Activated CD8-positive, alpha-beta T cell treated with anti-CD3 and anti-CD28 coated beads for 36 hours (primary cell): ENCODE data around the gene PDIA5. TPM values are rescaled to one million over a fixed set of nuclear protein-coding genes. Genes with fewer than 3 reads are reported as not detected.
"Not testable (repeated sequence)": the region's sequence is repeated elsewhere in the genome, so short reads cannot be mapped to it uniquely, and the experiment has no call there.

Experiments
- ATAC-seq: fragments of 200-7000 bp; cut with Tn5 transposase; one replicate; pipeline ENCODE4 v1.10.0; 2021; ENCODE audit warnings: mild to moderate bottlenecking, moderate library complexity
- CTCF ChIA-PET: fragments of 350-600 bp; sonication (Branson Sonifier 250); formaldehyde crosslinking; loops from one replicate; lab custom pipeline; 2021; ENCODE audit warnings: antibody characterized with exemption; lab: Charles Lee
- POLR2A ChIA-PET: fragments of 350-600 bp; sonication (Branson Sonifier 250); formaldehyde crosslinking; loops from one replicate; lab custom pipeline; 2021; ENCODE audit warnings: antibody characterized with exemption; lab: Charles Lee
- DNase-seq: peaks from one replicate; pipeline ENCODE4 v3.0.0-alpha.2; 2020
- H3K27ac Mint-ChIP-seq: one replicate; pipeline ENCODE4 v1.8.0; 2021; ENCODE audit warnings: mild to moderate bottlenecking, mixed read lengths
- H3K27me3 Mint-ChIP-seq: one replicate; pipeline ENCODE4 v1.8.0; 2021; ENCODE audit warnings: mixed read lengths
- H3K36me3 Mint-ChIP-seq: one replicate; pipeline ENCODE4 v1.8.0; 2021; ENCODE audit warnings: low read depth, mixed read lengths
- H3K4me1 Mint-ChIP-seq: one replicate; pipeline ENCODE4 v1.8.0; 2021; ENCODE audit warnings: low read depth, mixed read lengths
- H3K4me3 Mint-ChIP-seq: one replicate; pipeline ENCODE4 v1.8.0; 2021; ENCODE audit warnings: mild to moderate bottlenecking, moderate library complexity, mixed read lengths
- H3K9me3 Mint-ChIP-seq: one replicate; pipeline ENCODE4 v1.8.0; 2021; ENCODE audit warnings: mixed read lengths
- intact Hi-C: fragments of 100-400 bp; cut with micrococcal nuclease; formaldehyde crosslinking; loops from one replicate; pipeline ENCODE4 v1.10.0; 2022
- total RNA-seq, 2 experiments: library from RNA; stranded (reverse); gene quantifications; one replicate each; pipeline ENCODE4 v1.2.3, GENCODE V29; 2021
- TF ChIP-seq, protein P1 (sequence below): fragments of 200-600 bp; IDR thresholded peaks from one replicate; pipeline ENCODE4 v1.8.0; 2022; ENCODE audit warnings: antibody characterized with exemption, mild to moderate bottlenecking

PDIA5 gene
- total RNA-seq, 2 experiments from 2014 or later: 17.9 to 19.0 TPM

DNA sequence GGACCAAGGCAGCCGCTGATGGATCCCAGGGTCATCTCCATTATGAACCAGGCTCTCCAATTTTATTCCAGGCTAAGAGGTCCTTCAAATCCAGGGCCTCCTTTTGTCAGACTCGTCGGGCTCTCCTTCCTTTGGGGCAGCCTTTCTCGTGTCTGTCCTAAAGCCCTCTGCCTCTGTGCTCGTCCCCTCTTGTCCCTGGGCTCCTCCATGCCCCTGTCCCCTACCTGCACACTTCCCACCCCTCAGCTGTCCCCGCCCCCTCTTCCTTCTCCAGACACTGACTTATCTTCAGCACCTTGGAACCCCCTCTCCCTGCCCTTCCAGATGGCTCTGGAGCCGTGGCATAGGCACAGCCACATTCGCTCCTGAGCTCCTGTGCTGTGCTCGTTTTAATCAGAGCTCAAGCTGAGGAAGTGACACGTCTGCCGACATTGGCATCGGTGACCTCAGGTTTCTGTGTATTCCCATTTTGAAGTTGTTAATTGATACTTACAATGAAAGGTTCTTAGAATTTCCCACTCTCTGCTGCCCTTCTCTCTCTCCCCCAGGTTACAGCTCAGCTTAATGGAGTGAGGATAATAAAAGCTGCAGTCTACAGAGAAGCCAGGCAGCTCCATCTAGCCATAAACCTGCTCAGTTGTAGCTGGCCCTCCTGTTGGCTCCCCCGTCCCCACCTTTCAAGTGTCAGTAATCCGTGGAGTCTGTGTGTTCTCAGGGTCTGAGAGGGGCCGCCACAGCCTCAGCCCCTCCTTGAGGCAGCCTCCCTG, 83.8 kb downstream of the PDIA5 start:
- no peak for ATAC-seq
- ChIA-PET POLR2A (no interaction called here), CTCF (no interaction called here)
- no peak overlapping the region for H3K27ac Mint-ChIP-seq
- TF ChIP-seq, protein P1, sequence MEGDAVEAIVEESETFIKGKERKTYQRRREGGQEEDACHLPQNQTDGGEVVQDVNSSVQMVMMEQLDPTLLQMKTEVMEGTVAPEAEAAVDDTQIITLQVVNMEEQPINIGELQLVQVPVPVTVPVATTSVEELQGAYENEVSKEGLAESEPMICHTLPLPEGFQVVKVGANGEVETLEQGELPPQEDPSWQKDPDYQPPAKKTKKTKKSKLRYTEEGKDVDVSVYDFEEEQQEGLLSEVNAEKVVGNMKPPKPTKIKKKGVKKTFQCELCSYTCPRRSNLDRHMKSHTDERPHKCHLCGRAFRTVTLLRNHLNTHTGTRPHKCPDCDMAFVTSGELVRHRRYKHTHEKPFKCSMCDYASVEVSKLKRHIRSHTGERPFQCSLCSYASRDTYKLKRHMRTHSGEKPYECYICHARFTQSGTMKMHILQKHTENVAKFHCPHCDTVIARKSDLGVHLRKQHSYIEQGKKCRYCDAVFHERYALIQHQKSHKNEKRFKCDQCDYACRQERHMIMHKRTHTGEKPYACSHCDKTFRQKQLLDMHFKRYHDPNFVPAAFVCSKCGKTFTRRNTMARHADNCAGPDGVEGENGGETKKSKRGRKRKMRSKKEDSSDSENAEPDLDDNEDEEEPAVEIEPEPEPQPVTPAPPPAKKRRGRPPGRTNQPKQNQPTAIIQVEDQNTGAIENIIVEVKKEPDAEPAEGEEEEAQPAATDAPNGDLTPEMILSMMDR: no peak
- no peaks in the 10 kb centered on the region for H3K9me3 Mint-ChIP-seq
- DNase-seq: no peak
- H3K4me1 Mint-ChIP-seq: no peaks in the 10 kb centered on the region
- intact Hi-C loops: no loop called here
- no peak overlapping the region for H3K4me3 Mint-ChIP-seq
- peaks cover 54% of the 10 kb centered on the region for H3K36me3 Mint-ChIP-seq
- H3K27me3 Mint-ChIP-seq: no peaks in the 10 kb centered on the region

DNA sequence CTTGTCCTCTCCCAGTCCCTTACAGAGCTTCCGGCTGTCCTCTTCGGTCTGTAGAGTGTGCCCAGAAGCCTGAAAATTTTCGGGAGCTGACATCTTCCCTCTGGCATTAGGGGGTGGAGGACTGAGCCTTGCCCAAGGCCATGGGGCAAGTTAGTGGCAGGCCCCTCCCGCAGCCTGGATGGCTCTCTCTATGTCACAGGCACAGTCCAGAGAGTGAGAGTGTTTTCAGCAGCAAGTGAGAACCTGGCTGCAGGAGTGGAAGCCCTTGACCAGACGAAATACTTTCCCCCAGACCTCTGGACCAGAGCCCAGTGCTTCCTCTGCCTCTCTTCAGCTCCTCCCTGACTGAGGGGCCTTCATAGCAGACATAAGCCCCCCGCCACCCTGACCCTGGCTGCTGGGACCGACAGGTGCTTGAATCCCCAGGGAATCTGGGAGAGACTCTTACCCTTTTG, 84.5 kb downstream of the PDIA5 start:
- TF ChIP-seq, protein P1: no peak
- H3K4me3 Mint-ChIP-seq: no peak overlapping the region
- DNase-seq (no peak), ATAC-seq (no peak)
- no peaks in the 10 kb centered on the region for H3K27me3 Mint-ChIP-seq
- POLR2A ChIA-PET: no interaction called here
- H3K36me3 Mint-ChIP-seq: peaks cover 49% of the 10 kb centered on the region
- H3K9me3 Mint-ChIP-seq: no peaks in the 10 kb centered on the region
- intact Hi-C loops: no loop called here
- CTCF ChIA-PET: no interaction called here
- no peaks in the 10 kb centered on the region for H3K4me1 Mint-ChIP-seq
- H3K27ac Mint-ChIP-seq: peak overlapping the region; percentile 39

DNA sequence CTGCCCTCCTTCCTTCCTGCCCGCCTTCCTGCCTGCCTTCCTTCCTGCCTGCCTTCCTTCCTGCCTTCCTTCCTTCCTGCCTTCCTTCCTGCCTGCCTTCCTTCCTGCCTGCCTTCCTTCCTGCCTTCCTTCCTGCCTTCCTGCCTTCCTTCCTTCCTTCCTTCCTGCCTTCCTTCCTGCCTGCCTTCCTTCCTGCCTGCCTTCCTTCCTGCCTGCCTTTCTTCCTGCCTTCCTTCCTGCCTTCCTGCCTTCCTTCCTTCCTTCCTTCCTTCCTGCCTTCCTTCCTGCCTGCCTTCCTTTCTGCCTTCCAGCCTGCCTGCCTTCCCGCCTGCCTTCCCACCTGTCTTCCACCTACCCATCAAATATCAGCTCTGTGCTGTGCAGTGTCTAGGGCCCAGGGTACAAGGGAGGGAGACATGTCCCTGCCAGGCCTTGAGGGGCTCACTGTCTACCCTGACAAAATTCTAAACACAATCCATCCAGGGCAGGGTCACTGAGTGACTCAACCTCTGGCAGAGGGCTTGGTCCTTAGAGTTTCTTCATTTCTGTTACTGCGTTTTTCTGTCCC, 85.1 kb downstream of the PDIA5 start:
- H3K4me1 Mint-ChIP-seq, CTCF ChIA-PET, H3K27me3 Mint-ChIP-seq, POLR2A ChIA-PET, H3K9me3 Mint-ChIP-seq, H3K4me3 Mint-ChIP-seq, intact Hi-C loops, ATAC-seq, DNase-seq: not testable (repeated sequence)
- H3K27ac Mint-ChIP-seq: peak overlapping the region; percentile 46
- peaks cover 47% of the 10 kb centered on the region for H3K36me3 Mint-ChIP-seq

DNA sequence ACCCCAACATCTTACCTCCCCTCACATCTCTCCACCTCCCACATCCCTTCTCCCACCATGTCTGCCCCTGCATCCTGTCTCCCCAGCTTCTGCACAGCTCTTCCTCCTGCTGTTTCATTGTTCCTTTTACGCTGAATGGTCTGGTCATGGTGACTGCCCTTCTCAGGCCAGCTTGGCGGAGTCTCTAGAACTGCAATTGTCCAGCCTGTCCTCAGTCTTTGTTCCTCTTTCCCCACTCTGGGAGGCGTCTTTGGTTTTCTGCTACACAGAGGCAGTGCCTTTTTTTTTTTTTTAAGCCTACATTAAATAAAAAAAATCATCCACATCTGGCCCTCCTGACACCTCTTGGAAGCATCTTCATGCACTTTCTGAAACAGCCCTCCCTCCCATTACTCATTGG, 85.9 kb downstream of the PDIA5 start:
- POLR2A ChIA-PET: no interaction called here
- no peak overlapping the region for H3K4me3 Mint-ChIP-seq
- CTCF ChIA-PET: no interaction called here
- ATAC-seq (no peak), DNase-seq (no peak)
- no peaks in the 10 kb centered on the region for H3K9me3 Mint-ChIP-seq
- H3K27ac Mint-ChIP-seq: peak overlapping the region; percentile 29
- no peaks in the 10 kb centered on the region for H3K27me3 Mint-ChIP-seq
- H3K4me1 Mint-ChIP-seq: no peaks in the 10 kb centered on the region
- H3K36me3 Mint-ChIP-seq: peaks cover 46% of the 10 kb centered on the region
- intact Hi-C loops: no loop called here
- TF ChIP-seq, protein P1: no peak

DNA sequence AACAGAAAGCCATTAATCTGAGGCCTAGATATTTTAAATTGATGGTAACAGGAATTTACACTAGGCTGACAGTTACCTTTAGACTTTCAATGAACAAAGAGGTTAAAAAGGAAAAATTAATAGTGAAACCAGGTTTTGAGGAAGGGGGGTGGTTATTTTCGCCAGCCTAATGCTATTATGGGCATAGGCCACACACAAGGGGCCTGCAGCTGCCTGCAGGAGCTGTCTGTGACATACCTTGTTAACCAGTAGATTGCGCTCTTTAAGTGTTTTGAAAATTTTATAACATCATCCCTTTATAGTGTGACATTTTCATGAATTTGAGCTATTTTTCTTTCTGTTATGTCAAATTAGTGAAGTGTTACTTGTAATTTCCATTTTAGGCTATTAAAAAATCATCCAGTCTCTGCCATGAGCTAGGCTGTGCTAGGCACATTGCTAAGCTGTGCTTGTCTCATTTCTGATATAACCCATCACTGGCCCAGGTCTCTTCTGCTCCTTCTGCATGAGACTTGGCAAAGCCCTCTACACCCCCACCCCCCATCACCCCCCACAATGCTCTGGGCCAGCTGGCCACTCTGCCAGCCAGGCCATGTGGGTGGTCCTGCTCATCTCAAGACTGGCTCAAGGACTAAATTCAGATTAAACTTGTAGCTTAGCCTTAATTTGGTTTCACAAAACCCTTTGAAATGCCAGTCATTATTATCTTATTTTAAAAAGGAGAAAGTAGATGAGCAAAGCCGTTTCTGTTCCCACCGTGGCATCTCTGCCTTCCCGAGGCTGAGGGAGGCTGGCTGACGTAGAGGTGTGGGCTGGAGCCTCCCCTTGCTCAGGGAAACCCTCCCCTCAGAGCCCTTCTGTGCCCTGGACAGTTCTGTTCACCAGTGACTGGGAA, 86.5 kb downstream of the PDIA5 start:
- no peak overlapping the region for H3K27ac Mint-ChIP-seq
- H3K36me3 Mint-ChIP-seq: peaks cover 42% of the 10 kb centered on the region

More for the DNA sequence above, 86.5 kb downstream of the PDIA5 start:
- ATAC-seq (no peak), DNase-seq (no peak)
- Mint-ChIP-seq H3K27me3 (no peaks in the 10 kb centered on the region), H3K9me3 (no peaks in the 10 kb centered on the region), H3K4me1 (no peaks in the 10 kb centered on the region), H3K4me3 (no peak overlapping the region)
- ChIA-PET CTCF (no interaction called here), POLR2A (no interaction called here)
- intact Hi-C loops: no loop called here
- TF ChIP-seq, protein P1: no peak
